Activated CD8-positive, alpha-beta memory T cell treated with anti-CD3 and anti-CD28 coated beads for 36 hours (primary cell): Measurements from ENCODE around the gene ZNF577. TPM values are rescaled to one million over a fixed set of nuclear protein-coding genes. Genes with fewer than 3 reads are reported as not detected.

Experiments used
- CTCF ChIA-PET: fragments of 350-600 bp; sonication (Branson Sonifier 250); formaldehyde crosslinking; loops from one replicate; lab custom pipeline; 2021; ENCODE audit warnings: antibody characterized with exemption; lab: Charles Lee
- POLR2A ChIA-PET: fragments of 350-600 bp; sonication (Branson Sonifier 250); formaldehyde crosslinking; loops from one replicate; lab custom pipeline; 2021; ENCODE audit warnings: antibody characterized with exemption; lab: Charles Lee
- total RNA-seq, 2 experiments: library from RNA; stranded (reverse); gene quantifications; one replicate each; pipeline ENCODE4 v1.2.3, GENCODE V29; 2021

ZNF577 gene
- total RNA-seq, 2 experiments from 2014 or later: 4.1 to 4.6 TPM

DNA sequence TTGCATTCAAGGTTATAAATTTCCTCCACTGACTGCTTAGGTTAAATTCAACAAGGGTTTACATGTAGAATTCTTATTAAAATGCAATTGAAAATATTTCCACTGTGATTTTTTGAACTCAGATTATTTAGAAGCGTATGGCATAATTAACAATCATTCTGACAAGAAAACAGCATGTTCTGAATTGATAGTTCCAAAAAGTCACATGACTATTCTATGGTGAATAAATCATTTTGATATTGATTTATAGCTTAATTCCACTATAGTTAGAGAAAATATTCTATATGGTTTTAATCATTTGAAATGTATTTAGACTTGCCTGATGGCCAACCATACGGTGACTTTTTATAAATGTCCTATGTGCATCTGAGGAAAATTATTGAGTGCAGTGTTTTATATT, 3.0 kb downstream of the ZNF577 start:
- POLR2A ChIA-PET: no interaction called here
- CTCF ChIA-PET: no interaction called here

DNA sequence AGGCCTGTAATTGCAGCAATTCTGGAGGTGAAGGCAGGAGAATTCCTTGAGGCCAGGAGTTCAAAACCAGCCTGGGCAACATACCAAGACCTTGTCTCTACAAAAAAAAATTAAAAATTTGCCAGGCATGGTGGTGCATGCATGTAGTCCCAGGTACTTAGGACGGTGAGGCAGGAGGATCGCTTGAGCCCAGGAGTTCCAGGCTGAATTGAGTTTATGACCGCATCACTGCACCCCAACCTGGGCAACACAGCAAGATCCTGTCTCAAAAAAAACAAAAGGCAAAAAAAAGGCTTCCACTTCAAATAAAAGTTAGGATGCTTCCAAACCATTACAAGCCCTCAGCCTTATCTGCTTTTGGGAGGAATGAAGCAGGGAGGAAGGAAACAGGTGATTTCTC, 5.2 kb downstream of the ZNF577 start:
- POLR2A ChIA-PET: no interaction called here
- CTCF ChIA-PET: no interaction called here

DNA sequence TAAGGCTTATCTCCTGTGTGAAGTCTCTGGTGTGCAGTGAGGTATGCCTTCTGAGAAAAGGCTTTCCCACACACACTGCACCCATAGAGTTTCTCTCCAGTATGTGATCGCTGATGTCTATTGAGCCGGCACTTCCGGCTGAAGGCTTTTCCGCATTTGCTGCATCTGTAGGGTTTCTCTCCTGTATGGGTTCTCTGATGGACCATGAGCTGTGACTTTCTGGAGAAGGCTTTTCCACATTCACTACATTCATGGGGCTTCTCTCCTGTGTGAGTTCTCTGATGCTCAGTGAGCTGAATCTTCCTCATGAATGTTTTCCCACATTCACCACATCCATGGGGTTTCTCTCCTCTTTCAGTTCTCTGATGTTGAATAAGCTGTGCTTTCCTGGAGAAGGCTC, 14.7 kb downstream of the ZNF577 start:
- CTCF ChIA-PET: no interaction called here
- POLR2A ChIA-PET: no interaction called here

DNA sequence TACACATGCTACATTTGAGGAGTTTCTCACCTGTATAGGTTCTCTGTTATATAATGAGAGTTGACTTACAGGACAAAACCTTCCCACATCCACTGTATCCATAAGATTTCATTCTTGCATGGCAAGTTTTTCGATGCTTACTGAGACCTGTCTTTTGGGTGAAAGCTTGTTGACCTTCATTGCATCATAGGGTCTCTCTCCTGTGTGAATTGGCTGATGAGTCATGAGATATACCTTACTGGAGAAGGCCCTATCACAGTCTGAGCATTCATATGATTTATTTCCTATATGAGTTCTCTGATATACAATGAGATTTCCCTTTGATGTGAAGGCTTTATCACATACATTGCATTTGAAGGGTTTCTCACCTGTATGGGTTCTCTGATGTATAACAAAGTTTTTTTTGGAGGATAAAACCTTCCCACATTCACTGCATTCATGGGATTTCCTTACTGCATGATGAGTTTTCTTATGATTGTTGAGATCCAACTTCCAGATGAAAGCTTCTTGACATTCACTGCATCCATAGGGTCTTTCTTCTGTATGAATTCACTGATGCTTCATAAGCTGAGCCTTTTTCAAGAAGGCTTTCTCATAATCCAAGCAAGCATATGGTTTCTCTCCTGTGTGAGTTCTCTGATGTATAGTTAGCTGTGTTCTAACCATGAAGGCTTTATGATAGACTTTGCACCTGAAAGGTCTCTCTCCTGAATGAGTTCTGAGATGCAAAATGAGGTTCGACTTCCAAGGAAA, 25.7 kb downstream of the ZNF577 start:
- ChIA-PET POLR2A (no interaction called here), CTCF (no interaction called here)

DNA sequence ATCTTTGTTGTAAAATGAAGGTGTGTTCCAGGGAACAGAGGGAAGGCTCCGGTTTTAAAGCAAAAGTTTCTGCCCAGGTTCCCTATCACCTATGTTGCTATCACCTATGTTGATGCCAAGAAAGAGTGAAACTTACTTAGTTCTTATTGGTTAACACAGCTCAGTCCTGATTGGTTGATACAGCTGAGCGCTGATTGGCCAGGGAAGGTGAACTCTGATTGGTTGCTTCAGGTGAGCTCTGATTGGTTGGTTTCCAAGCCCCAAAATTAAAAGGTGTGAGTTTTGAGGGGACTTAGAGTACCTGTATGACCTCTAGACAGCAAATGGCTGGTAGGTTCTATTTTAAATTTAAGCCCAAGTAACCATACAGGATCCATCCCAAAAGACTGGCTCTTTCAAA, 50.6 kb downstream of the ZNF577 start:
- CTCF ChIA-PET: no interaction called here

DNA sequence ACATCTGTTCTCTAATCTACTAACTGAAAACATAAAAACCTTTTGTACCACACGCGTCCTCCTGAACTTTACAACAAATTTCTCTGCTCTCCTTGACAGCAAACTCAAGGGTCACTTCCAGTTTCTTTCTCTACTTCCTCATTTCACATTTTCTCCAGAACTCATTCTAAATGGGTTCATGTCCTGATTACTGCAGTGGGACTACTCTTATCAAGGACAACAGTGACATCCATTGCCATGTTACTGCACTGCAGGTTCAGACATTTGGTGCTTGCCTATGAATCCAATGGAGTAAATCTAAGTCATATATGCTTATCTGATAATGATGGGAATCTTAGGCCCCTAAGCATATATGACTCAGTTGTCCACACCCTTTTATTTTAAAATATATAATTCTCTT, 57.5 kb downstream of the ZNF577 start:
- ChIA-PET CTCF (no interaction called here), POLR2A (no interaction called here)

More for the DNA sequence above, 50.6 kb downstream of the ZNF577 start:
- POLR2A ChIA-PET: no interaction called here

DNA sequence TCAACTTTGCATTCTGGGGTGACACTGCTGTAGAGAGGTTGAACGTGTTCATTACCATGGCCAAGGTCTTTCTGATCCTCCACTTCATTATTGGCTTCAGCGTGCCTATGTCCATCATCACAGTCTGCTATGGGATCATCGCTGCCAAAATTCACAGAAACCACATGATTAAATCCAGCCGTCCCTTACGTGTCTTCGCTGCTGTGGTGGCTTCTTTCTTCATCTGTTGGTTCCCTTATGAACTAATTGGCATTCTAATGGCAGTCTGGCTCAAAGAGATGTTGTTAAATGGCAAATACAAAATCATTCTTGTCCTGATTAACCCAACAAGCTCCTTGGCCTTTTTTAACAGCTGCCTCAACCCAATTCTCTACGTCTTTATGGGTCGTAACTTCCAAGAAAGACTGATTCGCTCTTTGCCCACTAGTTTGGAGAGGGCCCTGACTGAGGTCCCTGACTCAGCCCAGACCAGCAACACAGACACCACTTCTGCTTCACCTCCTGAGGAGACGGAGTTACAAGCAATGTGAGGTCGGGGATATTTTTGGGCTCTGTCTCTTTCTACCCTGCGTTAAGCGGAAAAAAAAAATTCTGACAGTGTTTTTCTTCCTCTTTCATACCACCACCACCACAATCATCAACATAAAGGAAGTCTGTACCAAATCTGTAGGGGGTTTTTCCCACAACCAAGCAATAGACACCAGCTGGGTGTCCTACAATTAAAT, 63.3 kb downstream of the ZNF577 start:
- POLR2A ChIA-PET: no interaction called here
- CTCF ChIA-PET: no interaction called here

DNA sequence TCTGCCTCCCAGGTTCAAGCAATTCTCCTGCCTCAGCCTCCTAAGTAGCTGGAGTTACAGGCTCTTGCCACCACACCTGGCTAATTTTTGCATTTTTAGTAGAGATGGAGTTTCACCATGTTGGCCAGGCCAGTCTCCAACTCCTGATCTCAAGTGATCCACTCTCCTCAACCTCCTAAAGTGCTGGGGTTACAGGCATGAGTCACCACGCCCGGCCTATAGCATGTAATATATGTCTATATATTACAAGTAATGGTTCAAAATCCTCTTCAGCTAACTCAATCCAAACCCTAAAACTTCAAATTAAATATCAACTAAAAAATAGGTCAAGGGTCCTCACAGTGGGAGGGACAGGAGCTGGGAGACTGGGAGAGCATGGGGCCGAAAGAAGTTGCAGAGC, 64.8 kb downstream of the ZNF577 start:
- POLR2A ChIA-PET: no interaction called here
- CTCF ChIA-PET: no interaction called here

DNA sequence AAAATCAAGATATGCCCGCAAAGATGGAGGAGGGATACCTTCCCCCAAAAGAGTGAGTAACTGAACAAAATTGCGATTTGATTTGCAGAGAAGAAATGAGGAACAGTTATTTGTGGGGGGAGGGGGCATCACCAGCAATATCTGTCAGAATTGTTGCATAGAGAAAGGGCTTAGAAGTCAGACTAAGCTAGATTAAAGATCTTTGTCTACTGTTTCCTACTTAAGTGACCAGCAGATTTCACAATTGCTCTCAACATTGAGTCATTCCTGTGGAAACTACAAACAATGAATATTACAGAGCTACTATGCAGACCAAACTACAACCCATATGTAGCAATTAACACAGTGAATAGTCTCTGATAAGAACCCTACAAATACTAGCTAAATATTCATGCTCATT, 65.4 kb downstream of the ZNF577 start:
- ChIA-PET CTCF (no interaction called here), POLR2A (no interaction called here)

DNA sequence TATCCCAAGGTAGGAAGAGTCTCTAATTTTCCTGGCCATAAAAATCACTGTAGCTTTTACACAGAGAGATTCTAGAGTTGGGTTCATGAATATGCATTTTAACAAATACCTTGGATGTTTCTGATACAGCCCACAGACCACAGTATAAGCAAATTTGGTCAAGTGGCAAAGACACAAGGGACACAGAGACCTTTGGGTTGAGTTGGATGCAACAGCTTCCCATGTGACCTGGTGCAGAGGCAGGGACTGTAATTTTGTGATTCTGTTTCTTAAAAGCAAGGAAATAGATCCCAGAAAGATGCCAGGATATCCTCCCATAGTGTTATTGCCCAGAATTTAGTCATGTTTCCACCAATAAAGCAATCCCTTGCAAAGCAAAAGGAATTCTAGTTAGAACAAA, 65.8 kb downstream of the ZNF577 start:
- POLR2A ChIA-PET: no interaction called here
- CTCF ChIA-PET: no interaction called here

DNA sequence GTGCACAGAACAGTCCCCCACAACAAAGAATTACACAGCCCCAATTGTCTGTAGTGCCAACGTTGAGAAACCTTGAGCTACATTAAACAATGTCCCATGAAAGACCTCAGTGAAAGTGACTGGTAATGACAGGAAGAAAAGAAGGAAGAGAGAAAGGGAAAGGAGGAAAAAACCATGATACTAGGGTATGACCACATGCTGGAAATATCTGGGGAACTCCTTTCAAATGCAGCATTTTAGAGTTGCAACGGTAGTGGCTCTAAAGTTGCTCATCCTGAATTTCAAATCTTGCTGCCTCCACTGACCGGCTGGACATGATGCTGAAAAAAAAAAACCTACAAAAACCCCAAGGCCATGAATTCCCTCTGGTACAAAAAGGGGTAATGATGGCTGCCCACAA, 66.3 kb downstream of the ZNF577 start:
- POLR2A ChIA-PET: no interaction called here
- CTCF ChIA-PET: no interaction called here

Other genes with a start within 250 kb of the ZNF577 start
- under 1 TPM in 1 of 2 experiments, not detected in 1; 0.08 TPM for gene SIGLEC14, start 241.1 kb downstream of the ZNF577 start, total RNA-seq
- gene SPACA6, start 194.6 kb downstream of the ZNF577 start, total RNA-seq: 1 to 10 TPM; 3.3 to 4.4 TPM
- not detected for gene HAS1, start 164.0 kb downstream of the ZNF577 start, total RNA-seq
- gene FPR1, start 136.1 kb downstream of the ZNF577 start, total RNA-seq: not detected
- not detected for gene FPR2, start 126.8 kb downstream of the ZNF577 start, total RNA-seq
- gene FPR3, start 92.8 kb downstream of the ZNF577 start, total RNA-seq: not detected
- 1 to 10 TPM; 9.4 to 9.9 TPM for gene ZNF649, start 17.1 kb upstream of the ZNF577 start, total RNA-seq
- gene ZNF613, start 39.5 kb upstream of the ZNF577 start, total RNA-seq: 1 to 10 TPM; 4.2 to 4.7 TPM
- 1 to 10 TPM; 4.9 to 6.0 TPM for gene ZNF350, start 98.9 kb upstream of the ZNF577 start, total RNA-seq
- 1 to 10 TPM; 5.5 to 5.7 TPM for gene ZNF615, start 120.3 kb upstream of the ZNF577 start, total RNA-seq
- 10 to 100 TPM; 10.6 to 13.1 TPM for gene ZNF614, start 140.4 kb upstream of the ZNF577 start, total RNA-seq
- 10 to 100 TPM; 10.9 to 13.9 TPM for gene ZNF432, start 160.9 kb upstream of the ZNF577 start, total RNA-seq
- gene ZNF841, start 207.8 kb upstream of the ZNF577 start, total RNA-seq: 10 to 100 TPM; 12.9 to 13.0 TPM